GM23338 (cell line): ENCODE results near the gene DHFR.

Source experiments
- CREB1 ChIP-seq: fragments of 250-450 bp; sonication (Bioruptor Pico); IDR thresholded peaks from 2 replicates; pipeline ENCODE4 v1.5.0; 2020; ENCODE audit warnings: low read depth, mild to moderate bottlenecking, moderate library complexity
- EZH2 ChIP-seq: fragments of 200-600 bp; sonication (generic); IDR thresholded peaks from one replicate; pipeline ENCODE4 v1.8.0; 2017; ENCODE audit warnings: antibody characterized with exemption, mild to moderate bottlenecking, low read depth; ENCODE audit not compliant: unreplicated experiment
- EZH2phosphoT487 ChIP-seq: fragments of 200-600 bp; sonication (generic); IDR thresholded peaks from one replicate; pipeline ENCODE4 v1.8.1; 2018; ENCODE audit warnings: antibody characterized with exemption; ENCODE audit not compliant: unreplicated experiment
- JUNB ChIP-seq: IDR thresholded peaks from one replicate; pipeline ENCODE4 v1.6.1; 2016; ENCODE audit warnings: antibody characterized with exemption; ENCODE audit not compliant: unreplicated experiment
- NANOG ChIP-seq: IDR thresholded peaks from 2 replicates; pipeline ENCODE4 v1.6.1; 2016; ENCODE audit warnings: antibody characterized with exemption, borderline replicate concordance
- POLR2AphosphoS5 ChIP-seq: IDR thresholded peaks from 2 replicates; pipeline ENCODE4 v1.6.1; 2016; ENCODE audit warnings: antibody characterized with exemption, low read depth
- ZNF114 ChIP-seq: fragments of 250-450 bp; sonication (Bioruptor Pico); IDR thresholded peaks from 2 replicates; pipeline ENCODE4 v1.5.0; 2020; ENCODE audit warnings: mild to moderate bottlenecking, moderate library complexity
- ZNF331 ChIP-seq: fragments of 250-450 bp; sonication (Bioruptor Pico); IDR thresholded peaks from 2 replicates; pipeline ENCODE4 v1.5.0; 2020; ENCODE audit warnings: low read depth, mild to moderate bottlenecking, moderate library complexity
- TF ChIP-seq, protein P1 (sequence below), 2 experiments: fragments of 200-600 bp in 1 of 2; sonication (generic) in 1 of 2; conservative IDR thresholded peaks; 2 replicates each; pipeline versions ENCODE4 v1.5.1 to v1.6.1; 2016 to 2017; ENCODE audit warnings: antibody characterized with exemption in 2 of 2, low read depth in 2 of 2, mild to moderate bottlenecking in 2 of 2, moderate library complexity in 1 of 2
- TF ChIP-seq, protein P2 (sequence below): IDR thresholded peaks from one replicate; pipeline ENCODE4 v1.6.1; 2018; ENCODE audit warnings: antibody characterized with exemption; ENCODE audit not compliant: unreplicated experiment
- TF ChIP-seq, protein P3 (sequence below): IDR thresholded peaks from 2 replicates; pipeline ENCODE4 v1.6.1; 2016; ENCODE audit warnings: antibody characterized with exemption

DNA sequence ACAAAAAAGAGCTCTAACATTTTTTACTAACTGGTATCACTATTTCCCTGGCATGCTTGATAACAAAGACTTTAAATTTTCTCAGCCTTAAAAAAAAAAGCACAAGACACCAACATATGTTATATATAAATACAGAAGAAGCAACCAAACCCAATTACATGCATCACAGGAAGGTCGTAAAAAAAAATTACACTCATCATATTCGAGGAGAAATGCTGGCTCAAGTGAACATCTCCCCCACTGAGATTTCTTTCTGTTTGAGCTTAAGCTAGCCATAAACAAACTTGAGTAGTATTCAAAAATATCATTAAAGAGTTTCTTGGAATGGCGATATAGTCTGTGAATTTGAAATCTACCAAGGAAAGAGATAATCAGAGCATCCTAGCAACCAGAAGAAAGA lies 7.9 kb downstream of the DHFR start:
- TF ChIP-seq EZH2 (no peak), CREB1 (CRISPR knock-in tag) (no peak), EZH2phosphoT487 (no peak), POLR2AphosphoS5 (no peak), JUNB (no peak), NANOG (no peak), ZNF114 (CRISPR knock-in tag) (no peak), ZNF331 (CRISPR knock-in tag) (no peak)
- TF ChIP-seq, protein P1, sequence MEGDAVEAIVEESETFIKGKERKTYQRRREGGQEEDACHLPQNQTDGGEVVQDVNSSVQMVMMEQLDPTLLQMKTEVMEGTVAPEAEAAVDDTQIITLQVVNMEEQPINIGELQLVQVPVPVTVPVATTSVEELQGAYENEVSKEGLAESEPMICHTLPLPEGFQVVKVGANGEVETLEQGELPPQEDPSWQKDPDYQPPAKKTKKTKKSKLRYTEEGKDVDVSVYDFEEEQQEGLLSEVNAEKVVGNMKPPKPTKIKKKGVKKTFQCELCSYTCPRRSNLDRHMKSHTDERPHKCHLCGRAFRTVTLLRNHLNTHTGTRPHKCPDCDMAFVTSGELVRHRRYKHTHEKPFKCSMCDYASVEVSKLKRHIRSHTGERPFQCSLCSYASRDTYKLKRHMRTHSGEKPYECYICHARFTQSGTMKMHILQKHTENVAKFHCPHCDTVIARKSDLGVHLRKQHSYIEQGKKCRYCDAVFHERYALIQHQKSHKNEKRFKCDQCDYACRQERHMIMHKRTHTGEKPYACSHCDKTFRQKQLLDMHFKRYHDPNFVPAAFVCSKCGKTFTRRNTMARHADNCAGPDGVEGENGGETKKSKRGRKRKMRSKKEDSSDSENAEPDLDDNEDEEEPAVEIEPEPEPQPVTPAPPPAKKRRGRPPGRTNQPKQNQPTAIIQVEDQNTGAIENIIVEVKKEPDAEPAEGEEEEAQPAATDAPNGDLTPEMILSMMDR (conservative IDR thresholded peaks at IDR 0.05; ENCODE audit: low read depth in 2 of 2): no peak
- TF ChIP-seq, protein P2, sequence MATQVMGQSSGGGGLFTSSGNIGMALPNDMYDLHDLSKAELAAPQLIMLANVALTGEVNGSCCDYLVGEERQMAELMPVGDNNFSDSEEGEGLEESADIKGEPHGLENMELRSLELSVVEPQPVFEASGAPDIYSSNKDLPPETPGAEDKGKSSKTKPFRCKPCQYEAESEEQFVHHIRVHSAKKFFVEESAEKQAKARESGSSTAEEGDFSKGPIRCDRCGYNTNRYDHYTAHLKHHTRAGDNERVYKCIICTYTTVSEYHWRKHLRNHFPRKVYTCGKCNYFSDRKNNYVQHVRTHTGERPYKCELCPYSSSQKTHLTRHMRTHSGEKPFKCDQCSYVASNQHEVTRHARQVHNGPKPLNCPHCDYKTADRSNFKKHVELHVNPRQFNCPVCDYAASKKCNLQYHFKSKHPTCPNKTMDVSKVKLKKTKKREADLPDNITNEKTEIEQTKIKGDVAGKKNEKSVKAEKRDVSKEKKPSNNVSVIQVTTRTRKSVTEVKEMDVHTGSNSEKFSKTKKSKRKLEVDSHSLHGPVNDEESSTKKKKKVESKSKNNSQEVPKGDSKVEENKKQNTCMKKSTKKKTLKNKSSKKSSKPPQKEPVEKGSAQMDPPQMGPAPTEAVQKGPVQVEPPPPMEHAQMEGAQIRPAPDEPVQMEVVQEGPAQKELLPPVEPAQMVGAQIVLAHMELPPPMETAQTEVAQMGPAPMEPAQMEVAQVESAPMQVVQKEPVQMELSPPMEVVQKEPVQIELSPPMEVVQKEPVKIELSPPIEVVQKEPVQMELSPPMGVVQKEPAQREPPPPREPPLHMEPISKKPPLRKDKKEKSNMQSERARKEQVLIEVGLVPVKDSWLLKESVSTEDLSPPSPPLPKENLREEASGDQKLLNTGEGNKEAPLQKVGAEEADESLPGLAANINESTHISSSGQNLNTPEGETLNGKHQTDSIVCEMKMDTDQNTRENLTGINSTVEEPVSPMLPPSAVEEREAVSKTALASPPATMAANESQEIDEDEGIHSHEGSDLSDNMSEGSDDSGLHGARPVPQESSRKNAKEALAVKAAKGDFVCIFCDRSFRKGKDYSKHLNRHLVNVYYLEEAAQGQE: no peak
- TF ChIP-seq, protein P3, sequence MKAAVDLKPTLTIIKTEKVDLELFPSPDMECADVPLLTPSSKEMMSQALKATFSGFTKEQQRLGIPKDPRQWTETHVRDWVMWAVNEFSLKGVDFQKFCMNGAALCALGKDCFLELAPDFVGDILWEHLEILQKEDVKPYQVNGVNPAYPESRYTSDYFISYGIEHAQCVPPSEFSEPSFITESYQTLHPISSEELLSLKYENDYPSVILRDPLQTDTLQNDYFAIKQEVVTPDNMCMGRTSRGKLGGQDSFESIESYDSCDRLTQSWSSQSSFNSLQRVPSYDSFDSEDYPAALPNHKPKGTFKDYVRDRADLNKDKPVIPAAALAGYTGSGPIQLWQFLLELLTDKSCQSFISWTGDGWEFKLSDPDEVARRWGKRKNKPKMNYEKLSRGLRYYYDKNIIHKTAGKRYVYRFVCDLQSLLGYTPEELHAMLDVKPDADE: no peak
